HG02642 (cell line): ENCODE data around the gene OPHN1.

ENCODE experiments used
- ATAC-seq: cut with Tn5 transposase; IDR thresholded peaks from one replicate; pipeline ENCODE4 v1.9.1; 2021; ENCODE audit warnings: mild to moderate bottlenecking; ENCODE audit not compliant: unreplicated experiment, poor library complexity

OPHN1 gene

GRCh38 chrX:68186552-68187262, 246.6 kb downstream of the OPHN1 start:
- ATAC-seq, result no peak

- ATAC-seq, result no peak
Observed at GRCh38 chrX:68185161-68185560, 248.1 kb downstream of the OPHN1 start.

GRCh38 chrX:68183612-68184214, 249.6 kb downstream of the OPHN1 start:
- no peak for ATAC-seq

- ATAC-seq, result no peak
Observed at GRCh38 chrX:68180579-68180978, 252.7 kb downstream of the OPHN1 start.

GRCh38 chrX:68179355-68179754, 253.9 kb downstream of the OPHN1 start:
- no peak for ATAC-seq

- ATAC-seq, result no peak
Observed at GRCh38 chrX:68177542-68177941, 255.8 kb downstream of the OPHN1 start.

GRCh38 chrX:68175562-68175961, 257.7 kb downstream of the OPHN1 start:
- no peak for ATAC-seq

GRCh38 chrX:68163441-68163840, 269.9 kb downstream of the OPHN1 start:
- no peak for ATAC-seq

GRCh38 chrX:68147848-68148247, 285.4 kb downstream of the OPHN1 start:
- no peak for ATAC-seq

- ATAC-seq, result no peak
Observed at GRCh38 chrX:68146054-68146453, 287.2 kb downstream of the OPHN1 start.

GRCh38 chrX:68139791-68140190, 293.5 kb downstream of the OPHN1 start:
- ATAC-seq, result no peak

- ATAC-seq, result no peak
Observed at GRCh38 chrX:68133181-68133580, 300.1 kb downstream of the OPHN1 start.

- ATAC-seq, result no peak
Observed at GRCh38 chrX:68132749-68133148, 300.5 kb downstream of the OPHN1 start.

- no peak for ATAC-seq
Observed at GRCh38 chrX:68121835-68122234, 311.5 kb downstream of the OPHN1 start.

- ATAC-seq, result no peak
Observed at GRCh38 chrX:68121371-68121770, 311.9 kb downstream of the OPHN1 start.

GRCh38 chrX:68115371-68115770, 317.9 kb downstream of the OPHN1 start:
- ATAC-seq, result no peak

- ATAC-seq, result no peak
Observed at GRCh38 chrX:68114573-68115129, 318.6 kb downstream of the OPHN1 start.

- ATAC-seq, result no peak
Observed at GRCh38 chrX:68113837-68114572, 319.3 kb downstream of the OPHN1 start.

- ATAC-seq, result no peak
Observed at GRCh38 chrX:68112321-68112720, 321.0 kb downstream of the OPHN1 start.

GRCh38 chrX:68109162-68109561, 324.1 kb downstream of the OPHN1 start:
- no peak for ATAC-seq

GRCh38 chrX:68098431-68098830, 334.9 kb downstream of the OPHN1 start:
- no peak for ATAC-seq
